Renal cortex interstitium (tissue), 15 donors: Measurements from ENCODE around the gene ABCB6. TPM values are rescaled to one million over a fixed set of nuclear protein-coding genes. Genes with fewer than 3 reads are reported as not detected.
"Not testable (repeated sequence)": the region's sequence is repeated elsewhere in the genome, so short reads cannot be mapped to it uniquely, and the experiment has no call there.

Experiments used
- DNase-seq, 11 donors: peaks; one replicate each; pipeline ENCODE4 v3.0.0-alpha.2; 2013; ENCODE audit warnings: low read depth in 9 of 11, low spot score in 4 of 11; ENCODE audit errors: extremely low read depth in 1 of 11
- long read RNA-seq, 16 experiments: transcript quantifications; one replicate each; lab custom pipeline, GENCODE V29; 2026
- polyA plus RNA-seq, 3 donors: library from polyadenylated mRNA; unstranded; fragments of 120-200 nt; gene quantifications; one replicate each; pipeline ENCODE4 v1.2.1, GENCODE V29; 2013; ENCODE audit not compliant: insufficient read length in 3 of 3

The ABCB6 gene
- 10 to 100 TPM; 42.1 to 50.2 (median 44.7) TPM for polyA plus RNA-seq
- long read RNA-seq, donor 1, partial matches to known transcripts, result 0 of 2 reads
- long read RNA-seq, donor 1, other reads (novel, unspliced or antisense), result 0 of 2 reads
- long read RNA-seq, donor 2, partial matches to known transcripts, result 0 of 3 reads
- long read RNA-seq, donor 2, other reads (novel, unspliced or antisense), result 0 of 3 reads
- long read RNA-seq, donor 3, partial matches to known transcripts, result 0 of 6 reads
- long read RNA-seq, donor 3, other reads (novel, unspliced or antisense), result 0 of 6 reads
- long read RNA-seq, donor 4, partial matches to known transcripts, result 0 of 3 reads
- long read RNA-seq, donor 4, other reads (novel, unspliced or antisense), result 0 of 3 reads
- long read RNA-seq, donor 5, result 0 reads
- long read RNA-seq, donor 6, partial matches to known transcripts, result 0 of 3 reads
- long read RNA-seq, donor 6, other reads (novel, unspliced or antisense), result 0 of 3 reads
- long read RNA-seq, donor 7, partial matches to known transcripts, result 0 of 6 reads
- long read RNA-seq, donor 7, other reads (novel, unspliced or antisense), result 0 of 6 reads
- long read RNA-seq, donor 8, partial matches to known transcripts, result 0 of 7 reads
- long read RNA-seq, donor 8, other reads (novel, unspliced or antisense), result 0 of 7 reads
- long read RNA-seq, donor 9, partial matches to known transcripts, result 0 of 2 reads
- long read RNA-seq, donor 9, other reads (novel, unspliced or antisense), result 0 of 2 reads
- long read RNA-seq, donor 10, partial matches to known transcripts, result 0 of 3 reads
- long read RNA-seq, donor 10, other reads (novel, unspliced or antisense), result 0 of 3 reads
- long read RNA-seq, donor 11, partial matches to known transcripts, result 0 of 4 reads
- long read RNA-seq, donor 11, other reads (novel, unspliced or antisense), result 0 of 4 reads
- long read RNA-seq, donor 12, partial matches to known transcripts, result 0 of 1 reads
- long read RNA-seq, donor 12, other reads (novel, unspliced or antisense), result 0 of 1 reads
- long read RNA-seq, donor 13, partial matches to known transcripts, result 0 of 5 reads
- long read RNA-seq, donor 13, other reads (novel, unspliced or antisense), result 0 of 5 reads
- long read RNA-seq, donor 14, partial matches to known transcripts, result 0 of 2 reads
- long read RNA-seq, donor 14, other reads (novel, unspliced or antisense), result 0 of 2 reads
- long read RNA-seq, donor 15, partial matches to known transcripts, result 0 of 3 reads
- long read RNA-seq, donor 15, other reads (novel, unspliced or antisense), result 0 of 3 reads
- long read RNA-seq, donor 16, transcript ABCB6-201 (19 exons, 3,045 nt), result major isoform, 10 of 18 reads
- long read RNA-seq, donor 16, partial matches to known transcripts, result 5 of 18 reads
- long read RNA-seq, donor 16, other reads (novel, unspliced or antisense), result 0 of 18 reads

GRCh38 chr2:219218732-219219701, at the start of gene ABCB6:
TSS of gene ABCB6 (minus strand) at chr2:219218958. CDS start at chr2:219218673, 285 bp downstream.
- peak in 10 of 11 donors; percentile 85 to 94 (median 89) for DNase-seq

GRCh38 chr2:219268294-219268693, 49.5 kb upstream of the ABCB6 start:
- DNase-seq, result no peak

GRCh38 chr2:219266886-219267285, 48.1 kb upstream of the ABCB6 start:
- no peak for DNase-seq

- DNase-seq, result no peak
Observed at GRCh38 chr2:219266232-219266631, 47.5 kb upstream of the ABCB6 start.

- DNase-seq, result no peak
Observed at GRCh38 chr2:219261024-219261855, 42.5 kb upstream of the ABCB6 start.

GRCh38 chr2:219258942-219259341, 40.2 kb upstream of the ABCB6 start:
- not testable (repeated sequence) for DNase-seq

GRCh38 chr2:219254590-219255201, 35.9 kb upstream of the ABCB6 start:
- DNase-seq, result no peak

- DNase-seq, result no peak
Observed at GRCh38 chr2:219253753-219254589, 35.2 kb upstream of the ABCB6 start, which contains the start of gene TUBA4A. TSS of gene TUBA4A (minus strand) at chr2:219253918. CDS start at chr2:219253858, 60 bp downstream.

GRCh38 chr2:219252900-219253752, 34.4 kb upstream of the ABCB6 start, which contains the start of gene TUBA4B:
TSS of gene TUBA4B (plus strand) at chr2:219253243. CDS start at chr2:219253408, 165 bp downstream.
- DNase-seq, result no peak

GRCh38 chr2:219252570-219252899, 33.8 kb upstream of the ABCB6 start:
- no peak for DNase-seq

- DNase-seq, result no peak
Observed at GRCh38 chr2:219252084-219252483, 33.3 kb upstream of the ABCB6 start.

GRCh38 chr2:219251656-219252055, 32.9 kb upstream of the ABCB6 start:
- no peak for DNase-seq

GRCh38 chr2:219250049-219250781, 31.5 kb upstream of the ABCB6 start:
- DNase-seq, result no peak
